ENCODE results near the gene PHKA2. TPM values are rescaled to one million over a fixed set of nuclear protein-coding genes. Genes with fewer than 3 reads are reported as not detected.

The PHKA2 gene
- 46.9 TPM for total RNA-seq

GRCh38 chrX:18983666-18984380 lies at the start of gene PHKA2:
Gene PHKA2, minus strand, starts transcription at chrX:18984114. Its CDS starts 182 bp downstream, at chrX:18983932.

Small RNA genes lying within 50 kb of the gene (small RNA-seq; reads per million reads assigned to genes)
- gene RN7SL48P (ENCODE audit: low replicate concordance) = not detected

Other genes with a start within 250 kb of the PHKA2 start
- 7.3 TPM for gene ADGRG2, start 138.4 kb upstream of the PHKA2 start, total RNA-seq

Measured in metanephros (tissue), 2 donors.